GM18505 (cell line): ENCODE data around the gene MDK.

Experiments used
- ATAC-seq: cut with Tn5 transposase; IDR thresholded peaks from one replicate; pipeline ENCODE4 v1.9.1; 2021; ENCODE audit not compliant: unreplicated experiment
- POLR2A ChIP-seq: IDR thresholded peaks from 4 replicates; pipeline ENCODE4 v1.6.1; 2011; ENCODE audit warnings: borderline replicate concordance; ENCODE audit not compliant: insufficient read depth, insufficient read length; ENCODE audit errors: extremely low read depth

The MDK gene

DNA sequence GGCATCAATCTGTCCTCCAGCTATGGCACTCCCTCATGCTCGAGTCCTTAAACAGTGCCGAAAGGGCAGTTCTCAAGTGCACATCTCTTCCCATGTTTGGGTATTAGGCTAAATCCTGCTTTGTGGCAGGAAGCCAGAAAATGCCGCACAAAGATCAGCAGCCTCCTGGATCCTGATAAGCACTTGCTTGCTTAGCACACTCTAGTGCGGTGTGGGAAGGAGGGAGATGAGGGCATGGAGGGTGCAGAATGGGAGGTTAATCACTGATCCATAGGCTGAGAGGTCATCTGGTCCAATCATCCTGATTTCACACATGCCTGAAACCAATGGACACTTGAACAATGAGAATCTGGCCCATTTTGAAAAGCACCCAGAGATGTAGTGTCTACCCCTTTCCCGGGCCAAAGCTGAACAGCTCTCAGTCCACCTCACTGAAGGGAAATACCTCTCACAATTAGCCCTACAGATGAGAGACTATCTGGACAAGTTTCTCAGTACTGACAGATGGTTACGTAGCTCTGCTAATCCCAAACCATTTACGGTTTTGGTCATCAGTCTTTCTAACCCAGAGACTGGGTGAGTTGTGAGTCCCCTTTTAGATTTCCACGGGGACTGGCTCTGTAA, 39.9 kb downstream of the MDK start:
- no peak for TF ChIP-seq POLR2A
- ATAC-seq = no peak

- no peak for ATAC-seq
- TF ChIP-seq POLR2A = no peak
Observed at GRCh38 chr11:46422588-46422987, 41.1 kb downstream of the MDK start.

DNA sequence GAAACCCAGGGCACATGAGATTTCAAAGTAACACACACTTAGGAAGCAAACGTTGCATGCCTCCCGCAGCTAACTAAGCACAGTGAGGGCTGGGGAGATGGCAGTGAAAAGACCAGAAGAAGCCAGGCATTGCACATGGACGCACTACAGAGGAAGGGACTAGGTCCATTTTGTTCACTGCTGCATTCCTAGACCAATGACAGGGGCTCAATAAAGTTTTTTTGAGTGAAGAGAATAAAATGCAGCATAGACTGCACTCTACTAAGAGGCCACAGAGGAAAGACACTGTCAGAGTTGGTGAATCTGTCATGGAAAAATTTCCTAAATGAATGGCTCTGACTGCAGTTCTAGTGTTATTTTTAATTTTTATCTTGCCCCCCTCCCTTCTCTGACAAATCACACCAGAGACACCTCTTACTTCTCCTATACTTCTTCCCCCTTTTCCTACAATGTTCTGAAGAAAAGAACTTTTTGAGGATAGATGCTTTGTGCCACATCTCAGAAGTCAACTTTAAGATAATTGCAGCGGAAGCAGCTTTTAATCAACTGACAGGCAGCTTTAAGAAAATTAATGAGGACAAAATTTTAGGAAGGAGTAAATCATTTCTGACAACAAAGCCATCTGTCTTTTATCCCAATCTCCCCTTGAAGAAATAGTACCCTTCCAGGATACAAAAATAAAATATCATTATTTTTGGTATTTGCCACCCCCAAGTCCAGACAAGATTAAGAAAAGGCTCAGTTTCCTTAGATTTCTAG, 44.9 kb downstream of the MDK start:
- ATAC-seq = no peak

GRCh38 chr11:46427364-46427763, 45.9 kb downstream of the MDK start:
- no peak for TF ChIP-seq POLR2A
- ATAC-seq = no peak

More for the DNA sequence above, 44.9 kb downstream of the MDK start:
- no peak for TF ChIP-seq POLR2A

- ATAC-seq = no peak
Observed at GRCh38 chr11:46429717-46430116, 48.2 kb downstream of the MDK start.

DNA sequence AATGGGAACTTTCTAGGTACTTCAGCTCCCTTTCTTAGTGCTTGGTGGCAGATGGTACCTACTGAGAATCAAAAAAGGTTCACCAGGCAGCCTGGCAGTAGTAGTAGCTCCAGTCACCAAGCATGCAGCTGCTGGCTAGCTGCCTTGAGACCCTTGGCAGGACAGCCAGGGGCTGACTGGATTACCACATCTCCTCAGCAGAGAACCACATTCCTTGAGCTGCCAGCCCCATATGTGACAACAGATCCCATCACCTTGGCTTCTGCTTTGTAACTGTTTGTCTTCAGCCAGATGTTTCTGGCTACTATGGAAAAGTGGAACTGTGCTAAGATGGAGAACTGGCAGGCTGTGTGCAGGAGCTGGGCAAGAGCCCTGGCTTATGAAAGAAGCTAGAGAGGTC, 49.7 kb downstream of the MDK start:
- no peak for TF ChIP-seq POLR2A
- ATAC-seq = no peak

More at GRCh38 chr11:46429717-46430116, 48.2 kb downstream of the MDK start:
- TF ChIP-seq POLR2A = no peak
